VCaP (cell line): ENCODE measurements around the gene ATP2A3.

Experiments
- H3K27ac ChIP-seq: fragments of 450-650 bp; 2 replicates; pipeline ENCODE4 v1.5.1; 2017
- TF ChIP-seq, protein P1 (sequence below): fragments of 450-650 bp; conservative IDR thresholded peaks from 2 replicates; pipeline ENCODE4 v1.5.1; 2017; ENCODE audit warnings: mild to moderate bottlenecking, moderate library complexity

ATP2A3 gene

DNA sequence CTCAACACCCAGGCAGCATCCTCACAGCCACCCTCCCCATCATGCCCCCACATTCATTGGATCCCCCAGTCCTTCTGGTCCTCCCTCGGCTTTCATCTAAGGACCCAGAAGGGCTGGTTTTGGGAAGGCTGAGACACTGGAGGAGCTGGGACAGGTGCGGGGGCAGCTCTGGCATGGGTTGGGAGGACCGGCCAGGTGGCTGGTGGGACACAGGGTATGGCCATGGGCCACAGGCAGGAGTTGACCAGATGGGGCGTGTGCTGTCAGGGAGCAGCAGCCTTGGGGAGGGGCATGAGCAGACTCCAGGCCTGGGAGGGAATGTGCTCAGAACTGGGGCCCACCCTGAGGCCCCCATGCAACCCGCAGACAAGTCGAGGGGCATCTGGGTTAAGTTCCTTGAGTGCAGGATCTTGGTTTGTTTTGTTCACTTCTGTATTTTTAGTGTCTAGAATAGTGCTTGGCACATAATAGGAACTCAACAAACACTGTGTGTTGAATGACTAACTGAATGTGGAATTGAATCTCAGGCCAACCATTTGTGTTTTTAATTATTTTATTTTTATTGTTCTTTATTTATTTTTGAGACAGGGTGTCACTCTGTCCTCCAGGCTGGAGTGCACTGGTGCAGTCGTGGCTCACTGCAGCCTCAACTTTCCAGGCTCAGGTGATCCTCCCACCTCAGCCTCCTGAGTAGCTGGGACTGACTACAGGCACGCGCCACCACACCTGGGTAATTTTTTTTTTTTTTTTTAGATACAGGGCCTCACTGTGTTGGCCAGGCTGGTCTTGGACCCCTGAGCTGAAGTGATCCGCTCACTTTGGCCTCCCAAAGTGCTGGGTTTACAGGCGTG, 53.6 kb downstream of the ATP2A3 start:
- TF ChIP-seq, protein P1, sequence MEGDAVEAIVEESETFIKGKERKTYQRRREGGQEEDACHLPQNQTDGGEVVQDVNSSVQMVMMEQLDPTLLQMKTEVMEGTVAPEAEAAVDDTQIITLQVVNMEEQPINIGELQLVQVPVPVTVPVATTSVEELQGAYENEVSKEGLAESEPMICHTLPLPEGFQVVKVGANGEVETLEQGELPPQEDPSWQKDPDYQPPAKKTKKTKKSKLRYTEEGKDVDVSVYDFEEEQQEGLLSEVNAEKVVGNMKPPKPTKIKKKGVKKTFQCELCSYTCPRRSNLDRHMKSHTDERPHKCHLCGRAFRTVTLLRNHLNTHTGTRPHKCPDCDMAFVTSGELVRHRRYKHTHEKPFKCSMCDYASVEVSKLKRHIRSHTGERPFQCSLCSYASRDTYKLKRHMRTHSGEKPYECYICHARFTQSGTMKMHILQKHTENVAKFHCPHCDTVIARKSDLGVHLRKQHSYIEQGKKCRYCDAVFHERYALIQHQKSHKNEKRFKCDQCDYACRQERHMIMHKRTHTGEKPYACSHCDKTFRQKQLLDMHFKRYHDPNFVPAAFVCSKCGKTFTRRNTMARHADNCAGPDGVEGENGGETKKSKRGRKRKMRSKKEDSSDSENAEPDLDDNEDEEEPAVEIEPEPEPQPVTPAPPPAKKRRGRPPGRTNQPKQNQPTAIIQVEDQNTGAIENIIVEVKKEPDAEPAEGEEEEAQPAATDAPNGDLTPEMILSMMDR, result no peak

DNA sequence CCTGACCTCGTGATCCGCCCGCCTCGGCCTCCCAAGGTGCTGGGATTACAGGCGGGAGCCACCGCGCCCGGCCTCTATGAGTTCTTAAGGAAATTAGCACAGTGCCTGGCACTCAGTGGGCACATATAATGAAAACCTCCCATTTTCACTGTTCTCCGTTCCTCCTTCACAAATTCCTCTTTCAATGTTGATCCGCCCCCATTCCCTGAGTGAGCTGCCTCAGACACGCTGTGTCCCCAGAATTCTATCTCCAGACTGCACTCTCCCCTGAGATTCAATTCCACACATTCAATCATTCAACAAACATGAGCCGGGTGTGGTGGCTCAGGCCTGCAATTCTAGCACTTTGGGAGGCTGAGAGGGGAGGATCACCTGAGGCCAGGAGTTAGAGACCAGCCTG, 55.0 kb downstream of the ATP2A3 start:
- TF ChIP-seq, protein P1, result no peak
- H3K27ac ChIP-seq, result no peak overlapping the region

More for the DNA sequence above, 53.6 kb downstream of the ATP2A3 start:
- no peak overlapping the region for H3K27ac ChIP-seq

DNA sequence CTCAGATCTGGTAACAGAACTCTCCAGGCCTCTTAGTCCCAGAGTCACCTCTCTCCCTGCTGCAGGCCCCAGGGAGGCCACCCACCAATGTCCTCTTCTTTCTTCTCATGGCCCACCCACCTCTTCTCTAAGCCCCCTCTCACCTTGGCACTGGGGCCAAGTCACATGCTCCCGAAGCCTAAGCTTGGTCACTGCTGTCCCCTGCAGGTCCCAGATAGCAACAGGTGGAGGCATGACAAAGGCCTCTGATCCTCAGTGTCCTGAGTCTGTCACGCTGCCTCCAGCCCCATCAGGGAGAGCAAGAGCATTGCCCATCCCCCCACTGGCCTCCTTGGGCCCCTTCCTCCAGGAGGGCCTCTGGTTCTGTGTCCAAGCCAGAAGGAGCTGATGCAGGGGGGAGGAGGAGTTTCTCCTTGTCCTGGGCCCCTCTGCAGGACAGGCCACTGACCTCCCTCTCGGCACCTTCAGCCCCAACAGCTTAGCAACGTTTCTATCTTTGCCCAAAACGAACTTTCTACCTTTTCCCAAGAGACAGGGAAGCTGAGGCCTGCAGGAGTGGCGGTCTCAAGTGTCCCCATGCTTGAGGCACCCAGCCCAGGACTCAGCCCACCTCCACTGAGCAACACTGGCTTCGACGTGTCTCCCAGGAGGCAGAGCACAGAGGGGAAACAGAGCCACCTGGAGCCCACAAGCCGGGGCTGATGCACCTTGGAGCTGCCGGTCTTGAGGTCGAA, 56.6 kb downstream of the ATP2A3 start:
- TF ChIP-seq, protein P1, result peak; percentile 47
- H3K27ac ChIP-seq, result no peak overlapping the region

DNA sequence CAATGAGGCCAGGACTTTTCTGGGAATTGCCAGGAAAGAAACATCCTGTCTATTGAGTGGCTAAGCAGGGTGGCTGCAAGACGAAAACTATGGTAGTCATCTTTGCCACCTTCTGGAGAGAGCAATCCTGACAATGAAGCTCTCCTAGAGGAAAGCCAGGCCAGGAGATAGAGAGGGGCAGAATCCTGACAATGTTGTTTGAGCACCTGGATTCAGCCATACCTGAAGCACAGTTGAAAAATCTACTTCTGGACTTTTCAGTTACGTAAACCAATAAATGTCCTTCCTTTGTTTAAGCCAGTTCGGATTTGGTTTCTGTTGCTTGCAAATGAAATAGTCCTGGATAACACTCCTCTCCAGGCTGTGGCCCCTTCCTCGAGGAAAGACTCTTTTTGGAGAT, 57.4 kb downstream of the ATP2A3 start:
- TF ChIP-seq, protein P1, result no peak
- H3K27ac ChIP-seq, result no peak overlapping the region

DNA sequence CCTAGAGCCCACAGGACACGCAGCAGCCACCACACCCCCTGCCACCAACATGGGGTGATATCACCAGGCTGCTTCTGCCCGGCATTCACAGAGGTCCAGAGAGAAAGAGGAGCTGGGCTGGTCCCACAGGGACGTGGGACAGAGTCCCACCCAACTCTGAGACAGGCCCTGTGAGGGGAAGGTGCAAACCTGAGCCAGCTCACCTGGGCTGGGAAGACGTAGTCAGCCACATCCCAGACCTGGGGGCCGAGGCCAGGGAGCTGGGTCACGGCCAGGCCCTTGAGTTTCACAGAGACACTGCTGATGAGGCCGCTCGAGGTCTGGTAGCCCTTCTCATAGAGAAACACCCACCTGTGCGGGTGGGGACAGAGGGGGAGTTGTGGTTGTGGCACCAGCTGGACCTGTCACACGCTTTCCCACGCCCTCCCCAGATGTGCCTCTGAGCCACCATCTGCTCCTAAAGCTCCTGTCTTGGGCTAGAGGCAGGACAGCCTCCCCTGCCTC, 59.2 kb downstream of the ATP2A3 start:
- TF ChIP-seq, protein P1, result no peak
- no peak overlapping the region for H3K27ac ChIP-seq

DNA sequence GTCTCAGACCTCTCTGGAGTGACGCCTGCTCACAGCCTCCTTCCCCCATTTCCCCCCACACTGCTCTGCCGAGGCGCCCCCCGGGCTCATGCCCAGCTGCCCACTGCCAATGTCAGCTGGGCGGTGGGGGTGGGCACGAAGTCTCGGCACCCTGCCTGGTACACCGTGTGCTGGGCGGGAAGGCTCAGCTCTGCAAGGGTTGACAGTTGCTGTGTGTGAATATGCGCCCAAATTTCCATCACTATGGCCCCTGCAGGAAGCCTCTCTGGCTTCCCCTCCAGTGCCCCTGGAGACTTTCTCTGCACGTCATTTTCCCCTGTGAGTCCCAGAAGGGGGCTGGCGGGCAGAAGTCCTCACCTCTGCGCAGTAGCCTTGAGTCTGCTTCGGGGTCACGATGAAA, 59.7 kb downstream of the ATP2A3 start:
- H3K27ac ChIP-seq, result no peak overlapping the region

DNA sequence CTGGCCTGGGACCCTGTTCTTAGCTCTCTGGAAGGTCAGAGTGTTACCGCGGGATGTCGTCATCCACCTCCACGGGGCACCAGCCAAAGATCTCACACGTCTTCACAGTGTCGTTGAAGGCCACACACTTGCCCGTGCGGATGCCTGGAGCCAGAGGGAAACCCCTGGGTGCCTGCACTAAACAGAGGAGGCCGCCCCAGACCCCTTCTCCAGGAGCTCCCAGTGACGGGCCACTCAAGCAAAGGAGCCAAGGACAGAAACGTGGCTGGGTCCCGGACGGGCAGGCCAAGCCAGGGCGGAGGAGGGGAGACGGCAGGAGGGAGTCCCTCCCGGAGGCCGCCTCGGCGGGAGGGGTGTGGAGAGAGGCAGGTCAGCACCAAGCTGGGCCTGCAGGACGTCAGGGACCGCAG, 60.4 kb downstream of the ATP2A3 start:
- TF ChIP-seq, protein P1, result no peak
- H3K27ac ChIP-seq, result no peak overlapping the region

More for the DNA sequence above, 59.7 kb downstream of the ATP2A3 start:
- TF ChIP-seq, protein P1, result no peak
